ENCODE measurements around the gene RNF4.
"Not testable (repeated sequence)": the region's sequence is repeated elsewhere in the genome, so short reads cannot be mapped to it uniquely, and the experiment has no call there.

The RNF4 gene

GRCh38 chr4:2429945-2430757 is 38.8 kb upstream of the RNF4 start:
- not testable (repeated sequence) for H3K4me1 Mint-ChIP-seq (ENCODE audit: low read depth in 2 of 2); ATAC-seq (replicated peaks); H3K27ac Mint-ChIP-seq; H3K9me3 Mint-ChIP-seq; DNase-seq; H3K36me3 Mint-ChIP-seq (ENCODE audit: insufficient read depth); H3K4me3 Mint-ChIP-seq
- H3K27me3 Mint-ChIP-seq: peaks cover 8 to 13% of the 10 kb centered on the region in 2 donors

GRCh38 chr4:2432004-2432403 is 36.9 kb upstream of the RNF4 start:
- Mint-ChIP-seq H3K36me3 (ENCODE audit: insufficient read depth) (no peaks in the 10 kb centered on the region), H3K27me3 (peaks cover 8 to 13% of the 10 kb centered on the region in 2 donors), H3K9me3 (no peaks in the 10 kb centered on the region), H3K4me1 (ENCODE audit: low read depth in 2 of 2) (no peaks in the 10 kb centered on the region), H3K4me3 (no peak overlapping the region), H3K27ac (no peak overlapping the region)
- ATAC-seq (replicated peaks) (no peak), DNase-seq (no peak)

- Mint-ChIP-seq H3K27me3 (peaks cover 8 to 13% of the 10 kb centered on the region in 2 donors), H3K36me3 (ENCODE audit: insufficient read depth) (no peaks in the 10 kb centered on the region), H3K9me3 (no peaks in the 10 kb centered on the region), H3K27ac (no peak overlapping the region), H3K4me1 (ENCODE audit: low read depth in 2 of 2) (no peaks in the 10 kb centered on the region), H3K4me3 (no peak overlapping the region)
- DNase-seq: no peak
- no peak for ATAC-seq (replicated peaks)
These were observed 35.8 kb upstream of the RNF4 start for GRCh38 chr4:2432991-2433530.

GRCh38 chr4:2433609-2434350 is 35.1 kb upstream of the RNF4 start:
- ATAC-seq (replicated peaks): no peak
- no peak overlapping the region for H3K4me3 Mint-ChIP-seq
- H3K4me1 Mint-ChIP-seq (ENCODE audit: low read depth in 2 of 2): no peaks in the 10 kb centered on the region
- H3K27ac Mint-ChIP-seq: no peak overlapping the region
- no peaks in the 10 kb centered on the region for H3K36me3 Mint-ChIP-seq (ENCODE audit: insufficient read depth)
- H3K9me3 Mint-ChIP-seq: no peaks in the 10 kb centered on the region
- H3K27me3 Mint-ChIP-seq: peaks cover 4 to 6% of the 10 kb centered on the region in 2 donors
- no peak for DNase-seq

- no peak for DNase-seq
- H3K36me3 Mint-ChIP-seq (ENCODE audit: insufficient read depth): no peaks in the 10 kb centered on the region
- H3K4me1 Mint-ChIP-seq (ENCODE audit: low read depth in 2 of 2): no peaks in the 10 kb centered on the region
- peak overlapping the region in 1 of 2 donors; percentile 13 for H3K27ac Mint-ChIP-seq
- H3K9me3 Mint-ChIP-seq: no peaks in the 10 kb centered on the region
- H3K4me3 Mint-ChIP-seq: no peak overlapping the region
- no peaks in the 10 kb centered on the region for H3K27me3 Mint-ChIP-seq
- no peak for ATAC-seq (replicated peaks)
These were observed 34.5 kb upstream of the RNF4 start for GRCh38 chr4:2434420-2434819.

GRCh38 chr4:2436301-2436700 is 32.6 kb upstream of the RNF4 start:
- ATAC-seq (replicated peaks) (no peak), DNase-seq (no peak)
- no peaks in the 10 kb centered on the region for H3K9me3 Mint-ChIP-seq
- no peaks in the 10 kb centered on the region for H3K27me3 Mint-ChIP-seq
- no peak overlapping the region for H3K27ac Mint-ChIP-seq
- H3K4me1 Mint-ChIP-seq (ENCODE audit: low read depth in 2 of 2): no peaks in the 10 kb centered on the region
- no peak overlapping the region for H3K4me3 Mint-ChIP-seq
- no peaks in the 10 kb centered on the region for H3K36me3 Mint-ChIP-seq (ENCODE audit: insufficient read depth)

- no peak overlapping the region for H3K27ac Mint-ChIP-seq
- H3K4me3 Mint-ChIP-seq: no peak overlapping the region
- peaks cover 4 to 5% of the 10 kb centered on the region in 2 donors for H3K4me1 Mint-ChIP-seq (ENCODE audit: low read depth in 2 of 2)
- no peaks in the 10 kb centered on the region for H3K27me3 Mint-ChIP-seq
- ATAC-seq (replicated peaks) (no peak), DNase-seq (no peak)
- H3K9me3 Mint-ChIP-seq: no peaks in the 10 kb centered on the region
- no peaks in the 10 kb centered on the region for H3K36me3 Mint-ChIP-seq (ENCODE audit: insufficient read depth)
These were observed 32.0 kb upstream of the RNF4 start for GRCh38 chr4:2436761-2437474.

- DNase-seq (no peak), ATAC-seq (replicated peaks) (no peak)
- no peak overlapping the region for H3K27ac Mint-ChIP-seq
- no peak overlapping the region for H3K4me3 Mint-ChIP-seq
- H3K27me3 Mint-ChIP-seq: no peaks in the 10 kb centered on the region
- H3K36me3 Mint-ChIP-seq (ENCODE audit: insufficient read depth): no peaks in the 10 kb centered on the region
- peaks cover 4 to 5% of the 10 kb centered on the region in 2 donors for H3K4me1 Mint-ChIP-seq (ENCODE audit: low read depth in 2 of 2)
- H3K9me3 Mint-ChIP-seq: no peaks in the 10 kb centered on the region
These were observed 31.3 kb upstream of the RNF4 start for GRCh38 chr4:2437475-2438215.

GRCh38 chr4:2438822-2439718 is 29.8 kb upstream of the RNF4 start:
- ATAC-seq (replicated peaks) (no peak), DNase-seq (no peak)
- Mint-ChIP-seq H3K9me3 (no peaks in the 10 kb centered on the region), H3K27me3 (no peaks in the 10 kb centered on the region), H3K27ac (no peak overlapping the region), H3K4me3 (no peak overlapping the region), H3K36me3 (ENCODE audit: insufficient read depth) (no peaks in the 10 kb centered on the region), H3K4me1 (ENCODE audit: low read depth in 2 of 2) (peaks cover 4 to 5% of the 10 kb centered on the region in 2 donors)

GRCh38 chr4:2441393-2442174 is 27.3 kb upstream of the RNF4 start:
- Mint-ChIP-seq H3K36me3 (ENCODE audit: insufficient read depth) (no peaks in the 10 kb centered on the region), H3K4me3 (peak overlapping the region in 1 of 2 donors; percentile 9), H3K27me3 (no peaks in the 10 kb centered on the region), H3K27ac (peak overlapping the region in 1 of 2 donors; percentile 65), H3K4me1 (ENCODE audit: low read depth in 2 of 2) (peaks cover 4 to 5% of the 10 kb centered on the region in 2 donors), H3K9me3 (no peaks in the 10 kb centered on the region)
- DNase-seq (peak; percentile 68 to 73 (median 69)), ATAC-seq (replicated peaks) (peak; percentile 99)

GRCh38 chr4:2442175-2442993 is 26.5 kb upstream of the RNF4 start:
- DNase-seq: no peak

More at GRCh38 chr4:2442175-2442993, 26.5 kb upstream of the RNF4 start:
- Mint-ChIP-seq H3K27me3 (no peaks in the 10 kb centered on the region), H3K36me3 (ENCODE audit: insufficient read depth) (no peaks in the 10 kb centered on the region), H3K9me3 (no peaks in the 10 kb centered on the region), H3K4me1 (ENCODE audit: low read depth in 2 of 2) (peaks cover 4 to 5% of the 10 kb centered on the region in 2 donors), H3K4me3 (no peak overlapping the region), H3K27ac (peak overlapping the region in 1 of 2 donors; percentile 65)
- ATAC-seq (replicated peaks): no peak

Measured in effector memory CD8-positive, alpha-beta T cell (primary cell).